ENCODE results near the gene INPP5D.

DNA sequence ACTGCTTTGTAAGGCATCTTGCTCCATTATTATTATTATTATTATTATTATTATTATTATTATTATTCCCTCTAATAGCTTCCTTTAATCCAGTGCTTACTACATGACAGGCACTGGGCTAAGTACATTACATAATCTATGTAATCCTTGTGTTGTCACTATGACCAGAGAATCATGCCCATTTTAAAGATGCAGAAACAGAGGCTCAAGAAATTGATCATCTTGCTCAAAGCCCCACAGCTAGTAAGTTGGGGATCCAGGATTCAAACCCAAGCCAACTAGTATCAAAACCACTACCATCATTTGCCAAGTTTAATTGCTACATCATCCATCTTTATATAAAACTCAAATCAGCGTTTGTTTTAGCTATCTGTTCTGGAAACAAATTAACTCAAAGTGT lies 46.5 kb upstream of the INPP5D start:
- TF ChIP-seq, protein P1, sequence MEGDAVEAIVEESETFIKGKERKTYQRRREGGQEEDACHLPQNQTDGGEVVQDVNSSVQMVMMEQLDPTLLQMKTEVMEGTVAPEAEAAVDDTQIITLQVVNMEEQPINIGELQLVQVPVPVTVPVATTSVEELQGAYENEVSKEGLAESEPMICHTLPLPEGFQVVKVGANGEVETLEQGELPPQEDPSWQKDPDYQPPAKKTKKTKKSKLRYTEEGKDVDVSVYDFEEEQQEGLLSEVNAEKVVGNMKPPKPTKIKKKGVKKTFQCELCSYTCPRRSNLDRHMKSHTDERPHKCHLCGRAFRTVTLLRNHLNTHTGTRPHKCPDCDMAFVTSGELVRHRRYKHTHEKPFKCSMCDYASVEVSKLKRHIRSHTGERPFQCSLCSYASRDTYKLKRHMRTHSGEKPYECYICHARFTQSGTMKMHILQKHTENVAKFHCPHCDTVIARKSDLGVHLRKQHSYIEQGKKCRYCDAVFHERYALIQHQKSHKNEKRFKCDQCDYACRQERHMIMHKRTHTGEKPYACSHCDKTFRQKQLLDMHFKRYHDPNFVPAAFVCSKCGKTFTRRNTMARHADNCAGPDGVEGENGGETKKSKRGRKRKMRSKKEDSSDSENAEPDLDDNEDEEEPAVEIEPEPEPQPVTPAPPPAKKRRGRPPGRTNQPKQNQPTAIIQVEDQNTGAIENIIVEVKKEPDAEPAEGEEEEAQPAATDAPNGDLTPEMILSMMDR (conservative IDR thresholded peaks at IDR 0.05; ENCODE audit: low read depth, low read length), result no peak
- TF ChIP-seq EZH2 (IDR thresholded peaks at IDR 0.05; ENCODE audit: borderline replicate concordance, low read depth, low read length, poor library complexity, severe bottlenecking), result no peak

Data from A673 (cell line).